Measurements from ENCODE around the gene MAPRE3.

The MAPRE3 gene

DNA sequence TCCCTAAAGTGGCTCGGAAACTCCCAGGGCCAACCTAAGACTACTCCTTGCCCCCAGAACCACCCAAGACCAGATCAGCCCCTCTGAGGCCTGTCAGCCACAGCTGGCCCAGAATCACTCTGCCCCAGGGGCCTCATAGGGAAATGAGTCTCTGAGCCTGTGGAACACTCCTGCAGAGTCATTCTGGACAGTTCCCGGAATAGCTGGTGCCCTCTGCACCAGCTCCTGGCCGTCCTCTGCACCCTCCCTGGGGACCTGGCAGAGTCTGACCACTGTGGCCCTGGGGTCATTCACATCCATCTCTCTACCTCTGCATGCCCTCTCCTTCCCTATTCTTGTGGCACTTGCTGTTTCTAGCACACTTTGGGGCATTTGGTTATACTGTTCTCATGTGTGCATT is 47.7 kb downstream of the MAPRE3 start:
- DNase-seq, result no peak

DNA sequence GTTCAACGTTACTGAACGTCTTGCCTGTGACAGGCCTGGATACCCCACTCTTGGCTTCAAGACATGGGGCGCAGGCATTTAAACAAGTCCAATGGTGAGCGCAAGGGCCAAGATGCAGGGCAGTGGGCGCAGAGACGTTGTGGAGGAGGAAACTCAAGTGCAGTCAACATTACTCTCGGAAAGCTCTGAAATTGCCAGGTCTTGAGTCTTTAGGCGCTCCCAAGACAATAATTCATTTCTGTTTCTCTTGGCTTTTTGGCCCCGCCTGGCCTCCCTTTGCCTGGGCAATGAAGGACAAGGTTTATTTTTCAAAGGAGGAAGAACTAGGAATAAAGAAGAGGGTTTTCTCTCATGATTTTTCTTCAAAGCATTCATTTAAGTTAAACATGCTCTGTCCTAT is 49.0 kb downstream of the MAPRE3 start:
- no peak for DNase-seq

DNA sequence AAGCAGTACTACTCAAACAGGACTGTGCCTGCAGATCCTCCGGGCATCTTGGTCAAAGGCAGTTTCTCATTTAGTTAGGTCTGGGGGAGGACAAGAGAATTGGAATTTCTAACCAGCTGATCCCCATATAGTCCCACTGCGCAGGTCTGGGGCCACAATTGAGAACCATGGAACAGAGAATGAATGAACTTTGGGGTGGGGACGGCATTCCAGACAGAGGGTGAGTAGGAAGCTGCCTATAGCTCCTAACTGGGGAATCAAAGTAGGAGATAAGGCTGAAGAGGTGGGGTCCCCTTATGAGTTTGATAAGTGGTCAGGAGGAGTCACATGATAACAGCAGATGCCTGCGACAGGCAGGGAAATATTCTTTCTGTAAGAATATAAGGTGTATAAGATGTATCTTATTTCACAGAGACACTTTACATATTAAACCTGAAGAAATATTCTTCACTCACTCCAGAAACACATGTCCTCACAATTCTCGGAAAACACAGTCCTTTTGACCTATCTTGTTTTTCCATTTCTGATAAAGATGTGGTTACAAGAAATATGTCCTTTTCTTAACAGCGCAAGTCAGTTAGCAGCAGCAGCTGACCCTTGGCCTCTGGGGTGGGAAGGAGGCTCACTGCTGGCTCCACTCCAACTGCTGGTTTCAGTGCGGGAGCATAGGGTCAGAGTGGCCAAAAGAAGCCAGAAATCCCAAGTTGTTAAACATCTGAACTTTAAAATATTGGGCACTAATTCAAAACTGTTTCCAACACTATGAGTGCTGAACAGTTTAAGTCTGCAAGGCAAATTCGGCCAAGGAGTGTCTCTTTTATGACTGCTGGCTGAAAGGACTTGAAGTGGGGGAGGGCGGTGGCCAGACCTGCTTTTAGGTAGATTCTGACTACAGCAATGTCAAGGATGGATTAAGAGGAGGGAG is 49.8 kb downstream of the MAPRE3 start:
- no peak for DNase-seq

DNA sequence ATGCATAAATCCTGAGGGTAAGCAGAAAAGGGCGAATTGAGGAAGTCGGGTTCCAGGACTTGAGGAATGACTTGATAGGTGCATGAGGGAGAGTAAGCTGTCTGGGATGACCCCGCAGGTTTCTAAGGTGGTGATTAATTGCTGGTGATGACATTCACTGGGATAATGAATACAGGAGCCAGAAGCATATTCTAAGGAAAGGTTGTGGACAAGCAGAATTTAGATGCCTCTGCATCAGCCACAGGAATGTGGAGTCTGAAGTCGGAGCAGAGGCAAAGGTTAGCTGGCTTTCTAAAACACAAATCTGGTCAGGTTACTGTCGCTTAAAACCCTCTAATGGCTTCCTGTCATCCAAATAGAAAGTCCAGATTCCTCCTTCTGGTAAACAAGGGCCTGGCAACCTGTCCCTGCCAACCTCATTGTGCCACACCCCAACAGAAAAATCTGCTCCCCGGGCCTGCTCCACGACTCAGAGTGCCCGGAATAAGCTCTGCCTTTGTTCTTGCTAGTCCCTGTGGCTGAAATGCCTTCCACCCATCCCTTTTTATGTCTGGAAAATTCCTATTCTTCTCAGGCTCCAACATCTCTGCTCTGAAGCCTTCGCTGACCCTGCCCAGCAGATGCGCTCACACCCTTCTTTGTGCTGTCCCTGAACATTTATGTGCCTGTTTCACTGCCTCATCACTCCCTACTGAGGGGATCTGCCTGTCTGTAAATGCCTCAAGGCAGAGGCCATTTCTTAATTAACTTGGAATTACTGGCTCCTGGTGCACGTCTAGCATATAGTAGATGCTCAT is 51.0 kb downstream of the MAPRE3 start:
- no peak for DNase-seq

DNA sequence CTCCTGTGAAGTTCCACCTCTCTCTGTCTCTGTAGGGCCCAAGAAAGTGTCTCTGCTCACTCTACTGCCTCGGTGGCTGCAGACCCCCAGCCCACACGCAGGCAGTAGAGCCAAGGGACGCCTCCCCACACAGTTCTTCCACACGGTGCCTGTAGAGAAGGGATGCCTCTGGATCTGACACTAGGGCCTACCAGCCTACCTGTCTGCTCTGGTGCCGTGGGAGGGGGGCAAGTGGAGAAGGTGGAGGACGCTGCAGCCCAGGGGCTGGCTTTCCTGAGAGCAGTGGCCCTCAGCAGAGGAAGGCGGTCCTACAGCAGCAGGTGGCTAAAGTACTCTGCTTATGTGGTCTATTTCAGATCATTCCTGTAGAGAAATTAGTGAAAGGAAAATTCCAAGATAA is 53.3 kb downstream of the MAPRE3 start:
- no peak for DNase-seq

DNA sequence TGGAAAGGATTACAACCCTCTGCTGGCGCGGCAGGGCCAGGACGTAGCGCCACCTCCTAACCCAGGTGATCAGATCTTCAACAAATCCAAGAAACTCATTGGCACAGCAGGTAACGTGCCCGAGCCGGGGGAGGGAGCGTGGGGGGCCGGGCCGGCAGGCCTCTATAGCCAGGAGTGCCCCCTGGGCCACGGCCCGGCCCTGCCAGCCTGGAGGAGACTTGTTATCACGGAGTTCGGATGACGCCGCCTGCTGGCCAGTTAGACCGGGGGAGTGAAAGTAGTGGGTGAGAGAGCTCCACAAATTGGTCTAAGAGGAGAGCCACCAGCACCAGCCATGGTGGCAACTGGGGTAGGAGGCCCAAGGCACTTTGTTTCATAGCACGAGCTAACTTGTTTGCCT is 53.8 kb downstream of the MAPRE3 start:
- no peak for DNase-seq

DNA sequence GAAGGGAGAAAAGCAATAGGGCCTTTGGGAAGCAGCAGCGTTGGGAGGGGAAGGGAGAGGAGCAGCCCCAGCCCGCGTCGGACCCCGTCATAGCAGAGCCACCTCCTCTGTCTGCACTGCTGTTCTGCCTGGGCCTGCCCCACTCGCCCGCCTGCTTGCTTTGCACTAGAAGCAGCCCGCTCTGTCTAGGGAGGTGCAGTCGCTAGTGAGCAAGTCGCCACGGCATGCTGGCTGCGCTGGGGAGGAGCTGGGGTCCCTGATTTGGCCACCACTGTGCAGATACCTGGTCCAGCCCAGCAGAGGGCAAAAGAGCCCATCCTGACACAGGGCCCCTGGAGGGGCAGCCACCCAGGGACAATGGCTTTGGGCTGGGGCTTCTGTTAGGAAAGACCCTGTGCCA is 54.4 kb downstream of the MAPRE3 start:
- DNase-seq, result no peak

DNA sequence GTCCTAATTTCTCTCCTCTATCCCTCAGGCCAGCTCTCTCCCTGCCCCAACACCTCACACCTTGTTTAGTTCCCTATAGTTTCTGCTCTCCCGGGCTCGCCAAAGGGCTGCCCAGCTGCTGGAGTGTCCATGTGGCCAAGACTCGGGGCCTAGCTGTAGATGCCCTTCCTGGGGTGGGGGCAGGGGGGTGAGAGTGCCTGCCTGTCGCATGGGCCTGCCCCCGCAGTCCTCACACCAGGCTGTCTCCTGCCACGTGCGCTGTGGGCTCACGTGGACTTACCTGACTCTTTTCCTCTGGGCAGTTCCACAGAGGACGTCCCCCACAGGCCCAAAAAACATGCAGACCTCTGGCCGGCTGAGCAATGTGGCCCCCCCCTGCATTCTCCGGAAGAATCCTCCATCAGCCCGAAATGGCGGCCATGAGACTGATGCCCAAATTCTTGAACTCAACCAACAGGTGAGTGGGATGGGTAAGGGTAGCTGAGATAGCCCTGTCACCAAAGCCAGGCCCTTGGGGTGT is 54.9 kb downstream of the MAPRE3 start:
- no peak for DNase-seq

DNA sequence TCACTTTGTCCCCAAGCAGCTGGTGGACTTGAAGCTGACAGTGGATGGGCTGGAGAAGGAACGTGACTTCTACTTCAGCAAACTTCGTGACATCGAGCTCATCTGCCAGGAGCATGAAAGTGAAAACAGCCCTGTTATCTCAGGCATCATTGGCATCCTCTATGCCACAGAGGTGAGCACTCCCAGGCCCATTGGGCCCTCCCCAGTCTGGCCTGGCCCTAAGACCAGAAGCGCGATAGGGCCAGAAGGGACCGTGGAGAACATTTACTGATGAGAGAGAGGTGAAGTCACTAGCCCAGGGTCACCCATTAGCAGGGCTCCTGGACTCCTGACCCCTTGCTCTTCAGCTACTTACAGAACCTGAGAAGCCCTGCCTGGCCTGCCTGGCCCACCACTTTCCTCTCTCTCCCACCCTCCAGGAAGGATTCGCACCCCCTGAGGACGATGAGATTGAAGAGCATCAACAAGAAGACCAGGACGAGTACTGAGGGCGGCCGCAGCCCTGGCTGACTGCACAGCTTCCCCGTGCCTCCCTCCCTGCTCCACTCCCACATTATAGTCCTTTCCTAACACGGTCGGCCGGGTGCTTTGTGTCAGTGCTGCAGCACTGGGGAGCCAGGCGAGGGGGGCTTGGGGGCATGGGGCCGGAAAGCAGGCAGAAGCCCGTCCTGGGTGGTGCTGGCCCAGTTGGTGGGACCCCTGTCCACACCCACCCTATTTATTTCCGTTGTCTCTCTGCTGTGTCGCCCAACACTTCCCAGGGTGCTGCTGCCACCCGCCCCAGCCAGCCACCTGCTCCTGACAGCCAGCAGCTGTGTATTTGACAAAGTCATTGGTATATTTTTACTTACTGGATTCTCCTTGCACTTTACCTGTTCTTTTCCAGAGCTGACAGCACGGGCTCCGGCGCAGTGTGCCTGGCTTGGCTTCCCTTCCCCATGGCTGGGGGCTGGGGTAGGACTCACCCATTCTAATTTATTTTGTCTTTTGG is 55.7 kb downstream of the MAPRE3 start:
- DNase-seq, result no peak

DNA sequence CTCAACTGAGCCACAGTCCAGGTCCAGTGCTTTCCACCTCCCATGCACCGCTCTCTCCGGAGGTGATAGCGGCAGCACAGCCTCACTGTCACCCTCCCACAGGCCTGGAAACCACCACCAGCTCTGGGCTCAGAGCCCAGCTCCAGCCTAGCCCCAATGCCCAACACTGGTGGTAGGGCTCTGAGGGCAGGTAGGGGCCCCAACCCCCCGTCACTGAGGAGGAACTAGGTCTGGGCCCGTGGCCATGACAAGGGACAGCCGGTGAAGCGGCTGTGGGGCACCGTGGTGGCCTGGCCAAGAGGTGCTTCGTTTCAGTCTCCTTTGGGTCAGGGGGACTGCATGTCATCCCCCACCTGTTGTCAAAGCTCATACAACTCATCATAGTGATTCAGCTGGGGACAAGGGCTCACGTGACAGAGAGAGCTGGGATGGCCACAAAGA is 56.8 kb downstream of the MAPRE3 start:
- DNase-seq, result no peak

DNA sequence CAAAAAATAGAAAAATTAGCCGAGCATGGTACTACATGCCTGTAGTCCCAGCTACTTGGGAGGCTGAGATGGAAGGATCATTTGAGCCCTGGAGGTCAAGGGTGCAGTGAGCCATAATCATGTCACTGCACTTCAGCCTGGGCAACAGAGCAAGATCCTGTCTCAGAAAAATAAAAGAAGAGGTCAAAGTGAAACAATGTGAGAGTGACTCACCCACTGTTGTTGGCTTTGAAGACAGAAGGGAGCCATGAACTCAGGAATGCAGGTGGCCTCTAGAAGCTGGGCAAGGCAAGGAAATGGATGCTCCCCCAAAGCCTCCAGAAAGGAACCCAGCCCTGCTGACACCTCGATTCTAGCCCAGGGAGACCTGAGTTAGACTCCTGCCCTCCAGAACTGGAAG is 58.6 kb downstream of the MAPRE3 start:
- DNase-seq, result no peak

DNA sequence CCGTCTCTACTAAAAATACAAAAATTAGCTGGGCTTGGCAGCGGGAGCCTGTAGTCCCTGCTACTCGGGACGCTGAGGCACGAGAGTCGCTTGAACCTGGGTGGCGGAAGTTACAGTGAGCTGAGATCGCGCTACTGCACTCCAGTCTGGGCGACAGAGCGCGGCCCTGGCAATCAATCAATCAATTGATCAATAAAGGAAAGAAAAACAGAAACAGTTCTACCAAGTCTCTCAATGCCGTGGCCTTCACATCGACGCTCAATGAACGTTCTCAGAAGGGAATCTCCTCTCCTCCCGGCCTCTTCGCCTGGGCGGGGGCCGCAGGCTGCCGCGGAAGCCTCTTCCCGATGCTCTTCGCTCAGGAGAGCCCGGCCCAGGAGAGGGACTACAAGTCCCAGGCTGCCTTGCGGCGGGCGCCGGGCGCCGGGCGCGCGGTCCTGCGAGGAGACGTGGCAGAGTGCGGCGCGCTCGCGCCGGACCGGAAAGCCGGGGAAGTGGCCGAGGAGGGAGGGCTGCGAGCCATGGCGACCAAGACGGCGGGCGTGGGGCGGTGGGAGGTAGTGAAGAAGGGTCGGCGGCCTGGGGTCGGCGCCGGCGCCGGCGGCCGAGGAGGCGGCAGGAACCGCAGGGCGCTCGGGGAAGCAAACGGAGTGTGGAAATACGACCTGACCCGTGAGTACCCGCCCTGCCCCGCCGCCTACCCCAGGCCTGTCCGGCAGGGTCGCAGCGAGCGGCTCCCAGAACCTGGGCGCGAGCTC is 62.2 kb downstream of the MAPRE3 start, which contains the start of gene TMEM214:
Gene TMEM214, plus strand, starts transcription at position 471 of the 758 bp plus-strand sequence. Its CDS starts 51 bp downstream, at position 522.
- peak; percentile 13 to 57 for DNase-seq

DNA sequence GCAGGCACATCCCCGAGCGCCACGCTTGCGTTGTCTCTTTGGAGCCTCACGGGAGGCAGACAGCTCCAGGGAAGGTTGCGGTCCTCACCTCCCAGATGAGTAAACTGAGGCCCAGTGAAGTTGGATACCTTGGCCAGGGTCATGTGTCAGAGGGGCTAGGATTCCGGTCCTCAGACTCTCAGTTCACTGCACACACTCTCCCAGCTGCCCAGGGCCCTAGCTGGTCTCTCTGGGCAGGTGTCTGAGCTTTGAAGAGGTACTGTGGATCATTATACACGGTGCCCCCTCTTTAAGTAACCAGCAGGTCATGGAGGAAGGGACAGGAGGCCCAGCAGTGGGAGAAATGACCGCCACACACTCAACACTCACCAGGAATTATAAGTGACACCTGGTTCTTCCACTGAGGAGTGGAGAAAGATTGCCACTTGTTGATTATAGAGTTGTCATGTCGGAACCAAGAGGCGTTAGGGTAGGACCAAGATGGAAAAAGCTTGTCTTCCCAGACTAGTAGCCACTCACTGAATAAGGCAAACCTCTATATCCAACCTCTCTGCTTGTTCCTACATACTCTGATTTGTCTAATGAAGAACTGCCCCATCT is 62.9 kb downstream of the MAPRE3 start:
- no peak for DNase-seq

DNA sequence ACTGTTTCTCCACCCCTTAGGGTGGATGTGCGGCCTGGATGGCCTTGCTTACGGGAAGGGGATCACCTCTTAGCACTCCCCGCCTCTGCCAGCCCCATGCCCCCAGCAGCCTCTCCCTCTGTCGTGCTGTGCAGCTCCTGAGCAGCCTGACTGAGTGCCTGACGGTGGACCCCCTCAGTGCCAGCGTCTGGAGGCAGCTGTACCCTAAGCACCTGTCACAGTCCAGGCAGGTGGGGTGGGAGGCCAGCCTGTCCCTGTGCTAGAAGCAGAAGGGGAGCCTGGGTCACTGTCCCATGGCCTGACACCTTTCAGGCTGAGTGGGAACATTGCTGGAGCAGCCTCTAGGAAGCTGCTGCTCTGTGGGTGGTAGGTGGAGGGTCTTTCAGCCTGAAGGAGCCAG is 67.6 kb downstream of the MAPRE3 start:
- DNase-seq, result no peak

DNA sequence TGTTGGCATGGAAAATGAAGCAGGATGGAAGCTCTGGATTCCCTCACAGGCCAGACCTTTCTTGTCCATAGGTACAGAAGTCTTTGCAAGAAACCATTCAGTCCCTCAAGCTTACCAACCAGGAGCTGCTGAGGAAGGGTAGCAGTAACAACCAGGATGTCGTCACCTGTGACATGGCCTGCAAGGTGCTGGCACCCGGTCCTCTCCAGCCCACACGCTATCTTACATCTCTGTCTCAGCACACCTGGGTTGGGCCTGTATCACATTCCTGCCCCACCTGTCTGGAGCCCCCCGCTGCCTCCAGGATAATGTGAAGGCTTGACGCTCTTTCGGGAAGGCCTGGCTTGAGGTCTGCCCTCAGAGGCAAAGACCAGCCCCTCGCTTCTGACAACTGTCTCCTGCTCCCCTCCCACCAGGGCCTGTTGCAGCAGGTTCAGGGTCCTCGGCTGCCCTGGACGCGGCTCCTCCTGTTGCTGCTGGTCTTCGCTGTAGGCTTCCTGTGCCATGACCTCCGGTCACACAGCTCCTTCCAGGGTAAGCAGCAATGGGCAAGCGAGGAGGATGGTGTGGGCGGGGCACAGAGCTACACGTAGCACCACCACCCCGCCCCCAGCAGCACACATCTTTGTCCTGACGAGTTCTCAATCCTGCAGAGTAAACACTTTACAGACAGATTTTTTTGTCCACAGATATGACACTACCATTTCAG is 68.3 kb downstream of the MAPRE3 start:
- no peak for DNase-seq

DNA sequence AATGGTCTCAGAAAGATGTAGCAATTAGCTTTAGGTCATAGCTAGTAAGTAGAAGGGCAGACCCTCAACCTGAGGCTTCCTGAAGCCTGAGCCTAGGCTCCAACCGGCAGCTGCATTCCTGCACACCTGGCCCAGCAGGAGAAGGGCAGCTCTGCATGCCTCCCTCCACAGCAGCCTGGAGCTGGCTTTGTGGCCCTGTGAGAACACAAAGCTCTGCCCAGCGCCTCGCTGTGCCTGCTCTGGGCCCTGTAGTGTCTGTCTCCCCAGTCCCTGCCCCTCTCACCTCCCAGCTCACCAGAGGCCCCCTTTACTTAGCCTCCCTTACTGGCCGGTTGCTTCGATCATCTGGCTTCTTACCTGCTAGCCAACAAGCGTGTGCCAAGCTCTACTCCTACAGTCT is 69.0 kb downstream of the MAPRE3 start:
- no peak for DNase-seq

DNA sequence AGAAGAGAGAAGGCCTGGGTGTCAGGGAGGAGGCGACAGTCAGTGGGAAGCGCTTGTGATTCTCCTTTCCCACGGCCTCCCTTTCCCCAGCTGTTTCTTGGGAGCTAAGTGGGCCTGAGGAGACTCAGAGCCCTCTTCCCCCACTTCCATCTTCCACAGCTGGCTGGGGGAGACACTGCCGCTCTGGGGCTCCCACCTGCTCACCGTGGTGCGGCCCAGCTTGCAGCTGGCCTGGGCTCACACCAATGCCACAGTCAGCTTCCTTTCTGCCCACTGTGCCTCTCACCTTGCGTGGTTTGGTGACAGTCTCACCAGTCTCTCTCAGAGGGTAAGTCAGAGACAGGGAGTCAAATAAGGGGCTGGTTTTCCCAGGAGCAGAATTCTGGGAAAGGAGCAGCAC is 69.4 kb downstream of the MAPRE3 start:
- DNase-seq, result no peak

DNA sequence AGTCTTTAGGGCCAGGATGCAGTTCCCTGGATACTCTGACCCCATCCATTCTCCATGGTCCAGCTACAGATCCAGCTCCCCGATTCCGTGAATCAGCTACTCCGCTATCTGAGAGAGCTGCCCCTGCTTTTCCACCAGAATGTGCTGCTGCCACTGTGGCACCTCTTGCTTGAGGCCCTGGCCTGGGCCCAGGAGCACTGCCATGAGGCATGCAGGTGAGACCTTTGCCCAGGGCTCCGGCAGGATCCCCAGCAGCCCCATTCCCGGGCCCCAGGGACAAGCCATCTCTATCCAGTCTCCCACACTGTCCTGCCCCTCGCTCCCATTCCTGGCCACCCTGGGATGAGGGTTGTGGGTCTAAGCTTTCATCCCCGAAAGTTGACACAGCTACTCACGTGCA is 69.8 kb downstream of the MAPRE3 start:
- no peak for DNase-seq

DNA sequence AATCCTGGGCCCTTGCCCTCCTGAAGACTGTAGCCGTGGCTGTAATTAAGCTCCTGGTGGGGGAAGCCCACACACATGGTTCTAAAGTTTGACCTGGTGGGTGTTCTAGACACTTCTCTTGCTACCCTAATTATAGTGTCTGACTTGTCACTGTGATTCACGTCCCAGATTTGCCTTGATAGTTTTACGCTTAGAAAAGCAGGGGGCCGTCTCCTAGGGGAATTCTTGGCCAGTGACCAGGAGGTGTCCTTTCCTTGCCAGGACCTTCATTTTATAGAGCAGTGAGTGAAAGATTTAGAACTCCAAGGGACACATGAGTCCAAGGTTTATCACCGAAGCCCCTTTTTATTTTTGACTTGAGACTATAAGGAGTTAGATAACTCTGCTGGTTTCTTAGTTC is 71.3 kb downstream of the MAPRE3 start:
- DNase-seq, result no peak

DNA sequence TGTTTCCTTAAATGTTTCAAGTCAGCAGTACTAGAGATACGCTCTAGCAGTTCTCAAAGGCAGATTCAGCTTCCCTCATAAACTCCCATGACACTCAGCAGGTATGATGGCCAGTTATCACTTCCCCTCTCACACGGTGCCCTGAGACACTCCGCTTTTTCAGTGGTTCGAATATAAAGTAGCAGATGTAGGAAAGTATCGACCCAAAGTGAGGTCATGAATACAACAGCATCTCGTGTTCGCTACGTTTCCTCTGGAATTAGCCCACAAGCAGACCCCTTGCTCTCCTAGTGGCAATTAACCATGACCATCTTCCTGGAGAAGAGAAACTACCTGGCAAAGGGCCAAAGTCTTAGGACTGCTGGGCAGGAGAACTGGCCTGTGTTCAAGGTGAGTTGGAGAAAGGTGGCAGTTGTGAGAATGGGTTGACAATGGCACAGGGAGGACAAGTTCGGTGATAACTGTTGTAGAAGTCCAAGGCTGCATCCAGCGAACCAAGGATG is 71.8 kb downstream of the MAPRE3 start:
- no peak for DNase-seq

Data from bone marrow (tissue), 2 donors.